ENCODE measurements around the gene MLLT1.
"Not testable (repeated sequence)": the region's sequence is repeated elsewhere in the genome, so short reads cannot be mapped to it uniquely, and the experiment has no call there.

MLLT1 gene, protein sequence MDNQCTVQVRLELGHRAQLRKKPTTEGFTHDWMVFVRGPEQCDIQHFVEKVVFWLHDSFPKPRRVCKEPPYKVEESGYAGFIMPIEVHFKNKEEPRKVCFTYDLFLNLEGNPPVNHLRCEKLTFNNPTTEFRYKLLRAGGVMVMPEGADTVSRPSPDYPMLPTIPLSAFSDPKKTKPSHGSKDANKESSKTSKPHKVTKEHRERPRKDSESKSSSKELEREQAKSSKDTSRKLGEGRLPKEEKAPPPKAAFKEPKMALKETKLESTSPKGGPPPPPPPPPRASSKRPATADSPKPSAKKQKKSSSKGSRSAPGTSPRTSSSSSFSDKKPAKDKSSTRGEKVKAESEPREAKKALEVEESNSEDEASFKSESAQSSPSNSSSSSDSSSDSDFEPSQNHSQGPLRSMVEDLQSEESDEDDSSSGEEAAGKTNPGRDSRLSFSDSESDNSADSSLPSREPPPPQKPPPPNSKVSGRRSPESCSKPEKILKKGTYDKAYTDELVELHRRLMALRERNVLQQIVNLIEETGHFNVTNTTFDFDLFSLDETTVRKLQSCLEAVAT

DNA sequence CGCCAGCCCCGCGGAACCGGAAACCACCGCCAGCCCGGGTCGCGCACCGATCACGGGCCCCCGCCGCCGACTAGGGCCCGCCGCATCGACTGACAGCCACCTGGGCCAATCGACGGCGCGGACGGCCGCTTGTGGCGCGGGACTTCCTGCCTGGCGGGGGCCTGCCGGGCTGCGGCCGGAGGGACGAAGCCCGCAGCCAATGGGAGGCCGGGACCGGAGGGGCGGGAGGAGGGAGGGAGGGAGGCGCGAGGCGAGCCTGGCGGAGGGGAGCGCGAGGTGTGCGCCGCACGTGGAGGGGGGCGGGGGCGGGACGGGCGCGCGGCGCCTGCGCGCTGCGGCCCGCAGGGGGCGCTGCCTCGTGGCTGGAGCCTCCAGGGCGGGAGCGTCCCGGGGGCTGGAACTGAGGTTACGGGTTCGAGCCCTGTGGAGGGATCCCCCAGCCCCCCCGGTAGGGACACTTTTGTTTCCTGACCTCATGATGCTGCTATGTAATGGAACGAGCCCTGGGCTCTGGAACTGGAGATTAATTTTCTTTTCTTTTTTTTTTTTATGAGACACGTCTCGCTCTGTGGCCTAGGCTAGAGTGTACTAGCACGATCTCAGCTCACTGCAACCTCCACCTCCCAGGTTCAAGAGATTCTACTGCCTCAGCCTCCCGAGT is at the start of gene MLLT1:
Gene MLLT1 (minus strand): TSS at position 45 of the 661 bp plus-strand sequence. CDS start 191 bp downstream, outside the sequence.
- DNase-seq (ENCODE audit: low spot score): peak; percentile 100

- DNase-seq (ENCODE audit: low spot score): no peak
These were observed 47.0 kb upstream of the MLLT1 start for GRCh38 chr19:6326815-6327214.

- DNase-seq (ENCODE audit: low spot score): no peak
These were observed 45.8 kb upstream of the MLLT1 start for GRCh38 chr19:6325614-6326013.

GRCh38 chr19:6324757-6325156 is 45.0 kb upstream of the MLLT1 start:
- no peak for DNase-seq (ENCODE audit: low spot score)

- DNase-seq (ENCODE audit: low spot score): no peak
These were observed 42.5 kb upstream of the MLLT1 start for GRCh38 chr19:6322284-6322683.

DNA sequence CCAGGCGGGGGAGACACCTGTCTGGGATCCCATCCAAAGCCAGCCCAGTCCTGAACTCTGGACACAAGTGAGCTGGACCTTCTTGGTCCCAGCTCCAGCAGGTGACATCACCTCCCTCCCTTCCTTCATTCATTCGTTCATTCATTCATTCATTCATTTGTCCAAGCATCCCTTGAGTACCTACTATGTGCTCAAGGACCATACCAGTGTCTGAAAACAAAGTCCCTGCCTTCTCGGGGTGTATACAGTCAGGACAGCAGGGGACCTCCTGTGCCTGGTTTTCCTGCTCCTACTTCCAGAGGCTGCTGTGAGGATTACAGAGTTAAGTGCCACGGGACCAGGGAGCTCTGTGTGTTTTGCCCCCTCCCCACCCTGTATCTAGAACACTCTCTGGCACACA is 39.6 kb upstream of the MLLT1 start:
- no peak for DNase-seq (ENCODE audit: low spot score)

DNA sequence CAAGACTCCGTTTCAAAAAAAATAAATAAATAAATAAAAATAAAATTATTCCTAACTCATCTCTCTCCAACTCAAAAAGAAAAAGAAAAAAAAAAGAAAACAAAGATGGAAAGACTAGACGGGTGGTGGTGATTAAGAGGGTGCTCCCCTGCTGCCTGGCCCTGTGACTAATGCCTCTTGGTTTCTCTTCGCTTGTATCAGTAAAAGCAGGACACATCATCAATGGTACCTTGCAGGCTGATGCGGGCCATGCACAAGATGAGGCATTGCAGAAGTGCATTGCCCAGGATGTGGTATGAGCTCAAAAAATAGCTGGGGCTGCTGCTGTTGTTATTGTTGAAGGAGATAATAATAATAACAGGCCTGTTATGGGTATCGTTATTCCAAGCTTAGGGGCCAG is 39.0 kb upstream of the MLLT1 start:
- no peak for DNase-seq (ENCODE audit: low spot score)

- not testable (repeated sequence) for DNase-seq (ENCODE audit: low spot score)
These were observed 35.9 kb upstream of the MLLT1 start for GRCh38 chr19:6315646-6316045.

DNA sequence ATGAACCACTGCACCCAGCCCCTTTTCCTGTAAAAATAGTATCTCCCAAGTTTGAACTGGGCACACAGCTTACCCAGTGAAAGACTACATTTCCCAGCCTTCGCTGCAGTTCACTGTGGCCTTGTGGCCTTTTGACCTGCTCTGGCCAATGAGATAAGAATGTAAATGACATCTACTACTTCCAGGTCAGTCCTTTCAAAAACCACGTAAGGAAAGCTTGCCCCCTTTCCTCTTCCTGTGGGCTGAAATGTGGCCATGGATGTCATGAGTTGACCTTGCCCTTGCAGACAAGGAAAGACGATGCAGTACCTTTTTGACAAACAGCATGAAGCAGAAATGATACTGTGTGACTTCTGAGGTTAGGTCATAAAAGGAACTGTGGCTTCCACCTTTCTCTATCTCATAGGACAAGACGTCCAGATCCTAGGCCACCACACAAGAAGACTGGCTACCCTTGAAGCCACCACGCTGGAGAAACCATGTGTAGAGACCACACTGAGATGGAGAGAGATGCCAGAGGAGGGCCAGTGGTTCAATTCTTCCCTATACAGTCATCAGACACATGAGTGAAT is 33.7 kb upstream of the MLLT1 start:
- no peak for DNase-seq (ENCODE audit: low spot score)

DNA sequence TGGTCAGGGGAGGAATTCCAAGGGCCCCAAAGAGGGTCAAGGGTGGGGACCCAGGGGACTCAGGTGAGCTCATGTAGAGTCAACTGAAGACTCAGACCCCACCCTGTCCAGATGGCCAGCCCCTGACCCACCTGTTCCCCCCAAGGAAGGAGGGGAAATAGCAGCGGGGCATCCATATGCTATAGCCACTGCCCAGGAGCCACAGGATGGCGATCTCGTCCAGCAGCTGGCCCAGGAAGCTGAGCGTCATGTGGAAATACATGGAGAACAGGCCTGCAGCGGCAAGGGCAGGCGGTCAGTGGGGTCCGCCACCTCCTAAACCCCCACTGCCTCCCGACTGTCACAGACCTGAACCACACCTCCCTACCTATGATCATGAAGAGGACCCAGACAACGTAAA is 32.2 kb upstream of the MLLT1 start:
- DNase-seq (ENCODE audit: low spot score): no peak

- DNase-seq (ENCODE audit: low spot score): no peak
These were observed 18.6 kb upstream of the MLLT1 start for GRCh38 chr19:6298413-6298812.

DNA sequence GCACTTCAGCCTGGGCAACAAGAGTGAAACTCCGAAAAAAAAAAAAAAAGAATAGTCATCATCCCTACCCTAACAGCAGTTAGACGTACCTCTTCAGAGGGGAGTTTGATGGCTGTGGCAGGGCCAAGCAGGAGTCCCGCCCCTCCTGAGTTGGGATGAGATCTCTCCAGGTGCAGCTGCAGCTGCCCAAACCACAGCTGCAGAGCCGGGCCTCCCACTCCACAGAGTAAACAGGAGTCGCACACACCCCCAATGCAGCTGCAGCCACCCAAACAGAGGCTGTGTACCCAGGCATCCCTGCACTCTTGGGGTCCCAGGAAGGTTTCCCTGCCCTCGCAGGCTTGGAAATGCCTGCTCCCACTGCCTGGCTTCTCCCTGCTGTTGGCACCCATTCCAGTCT is 17.4 kb upstream of the MLLT1 start:
- no peak for DNase-seq (ENCODE audit: low spot score)

DNA sequence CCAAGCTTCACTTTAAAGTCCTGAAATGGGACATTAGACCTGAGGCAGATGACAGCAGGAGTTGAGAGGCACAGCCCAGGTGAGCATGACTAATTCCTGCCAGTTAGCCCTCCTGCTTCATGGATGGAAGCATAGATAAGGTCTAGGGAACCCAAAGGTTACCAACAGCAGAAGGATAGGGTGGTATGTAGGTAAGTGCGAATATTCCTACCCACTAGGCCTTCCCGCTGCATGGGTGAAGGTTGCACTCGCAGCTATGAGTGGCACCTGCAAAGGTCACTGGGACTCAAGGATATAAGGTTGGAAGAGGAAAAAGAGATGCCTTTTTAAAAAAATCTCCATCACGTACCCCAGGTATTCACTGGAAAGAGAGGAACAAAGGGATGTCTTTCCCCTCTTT is 12.2 kb upstream of the MLLT1 start:
- DNase-seq (ENCODE audit: low spot score): no peak

DNA sequence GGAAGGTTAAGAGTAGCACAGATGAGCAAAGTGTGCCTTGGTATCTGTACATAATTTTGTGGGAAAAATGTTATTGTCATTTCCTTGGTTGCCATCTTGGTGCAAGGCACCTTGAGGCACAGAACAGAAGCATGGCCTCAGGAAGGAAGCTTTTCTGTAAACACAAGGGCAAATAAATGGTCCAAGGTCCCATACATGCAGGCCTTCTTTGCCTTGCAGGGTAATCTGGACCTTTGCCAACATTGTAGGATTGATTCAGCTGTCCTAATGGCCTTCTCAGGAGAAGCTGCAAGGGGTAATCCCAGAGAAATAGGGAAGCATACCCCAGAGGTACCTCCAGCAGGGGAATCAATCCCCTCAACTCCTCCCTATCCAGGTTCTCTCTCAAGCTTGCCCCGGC is 9.0 kb upstream of the MLLT1 start:
- DNase-seq (ENCODE audit: low spot score): no peak

DNA sequence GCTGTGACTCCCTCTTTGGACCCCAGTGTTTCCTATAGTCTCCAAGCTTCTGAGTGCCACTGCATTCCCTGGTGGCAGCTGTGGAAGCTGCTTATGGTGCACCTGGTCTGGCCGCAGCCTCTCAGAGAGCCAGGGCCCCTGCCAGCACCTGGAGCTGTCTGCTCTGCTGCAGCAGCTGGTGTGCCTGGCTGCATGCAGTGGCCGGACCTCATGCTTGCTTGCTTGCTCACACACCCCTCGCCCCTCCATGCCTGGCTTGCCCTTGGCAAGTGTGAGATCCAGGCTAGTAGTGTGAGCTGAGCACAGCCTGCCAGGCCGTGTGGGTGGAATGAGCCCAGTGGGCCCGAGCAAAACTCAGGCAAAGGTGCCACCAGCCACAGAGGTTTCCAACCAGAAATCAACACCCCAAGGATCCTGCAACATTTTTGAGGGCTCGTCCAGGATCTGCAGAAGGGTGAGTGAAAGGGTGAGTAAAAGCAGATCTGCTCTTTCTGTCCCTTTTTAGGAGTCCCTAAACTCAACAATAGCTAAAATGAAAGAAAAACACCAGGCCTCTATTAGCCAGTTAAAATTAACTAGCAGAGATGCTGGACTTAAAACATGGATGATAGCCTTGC is 7.6 kb upstream of the MLLT1 start:
- no peak for DNase-seq (ENCODE audit: low spot score)

DNA sequence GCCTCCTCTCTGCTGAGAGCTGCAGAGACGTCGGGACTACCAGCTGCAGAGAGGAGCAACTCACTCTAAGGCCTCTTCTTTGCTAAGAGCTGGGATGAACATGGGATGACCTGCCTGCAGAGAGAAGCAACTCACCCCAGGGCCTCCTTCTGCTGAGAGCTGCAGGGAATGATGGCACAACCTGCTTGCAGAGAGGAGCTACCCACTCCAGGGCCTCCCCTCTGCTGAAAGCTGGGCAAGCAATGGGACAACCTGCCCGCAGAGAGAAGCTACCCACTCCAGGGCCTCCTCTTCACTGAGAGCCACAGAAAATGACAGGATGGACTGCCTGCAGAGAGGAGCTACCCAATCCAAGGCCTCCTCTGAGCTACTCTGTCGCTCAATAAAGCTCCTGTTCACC is 6.9 kb upstream of the MLLT1 start:
- DNase-seq (ENCODE audit: low spot score): no peak

GRCh38 chr19:6282393-6282792 is 2.6 kb upstream of the MLLT1 start:
- not testable (repeated sequence) for DNase-seq (ENCODE audit: low spot score)

DNA sequence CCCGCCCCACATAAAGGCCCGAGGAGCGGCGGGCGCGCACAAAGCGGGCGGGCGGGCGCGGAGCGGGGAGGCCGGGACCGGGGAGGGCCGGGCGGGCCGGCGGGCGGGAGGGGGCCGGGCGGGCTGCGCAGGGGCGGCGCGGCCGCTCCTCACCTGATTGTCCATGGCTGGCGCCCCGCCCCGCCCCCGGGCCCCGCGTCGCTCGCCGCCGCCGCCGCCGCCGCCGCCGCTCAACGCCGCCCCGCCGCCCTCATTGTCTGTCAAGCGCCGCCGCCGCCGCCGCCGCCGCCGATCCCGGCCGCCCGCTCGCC is 200 bp downstream of the MLLT1 start:
- no peak for DNase-seq (ENCODE audit: low spot score)

DNA sequence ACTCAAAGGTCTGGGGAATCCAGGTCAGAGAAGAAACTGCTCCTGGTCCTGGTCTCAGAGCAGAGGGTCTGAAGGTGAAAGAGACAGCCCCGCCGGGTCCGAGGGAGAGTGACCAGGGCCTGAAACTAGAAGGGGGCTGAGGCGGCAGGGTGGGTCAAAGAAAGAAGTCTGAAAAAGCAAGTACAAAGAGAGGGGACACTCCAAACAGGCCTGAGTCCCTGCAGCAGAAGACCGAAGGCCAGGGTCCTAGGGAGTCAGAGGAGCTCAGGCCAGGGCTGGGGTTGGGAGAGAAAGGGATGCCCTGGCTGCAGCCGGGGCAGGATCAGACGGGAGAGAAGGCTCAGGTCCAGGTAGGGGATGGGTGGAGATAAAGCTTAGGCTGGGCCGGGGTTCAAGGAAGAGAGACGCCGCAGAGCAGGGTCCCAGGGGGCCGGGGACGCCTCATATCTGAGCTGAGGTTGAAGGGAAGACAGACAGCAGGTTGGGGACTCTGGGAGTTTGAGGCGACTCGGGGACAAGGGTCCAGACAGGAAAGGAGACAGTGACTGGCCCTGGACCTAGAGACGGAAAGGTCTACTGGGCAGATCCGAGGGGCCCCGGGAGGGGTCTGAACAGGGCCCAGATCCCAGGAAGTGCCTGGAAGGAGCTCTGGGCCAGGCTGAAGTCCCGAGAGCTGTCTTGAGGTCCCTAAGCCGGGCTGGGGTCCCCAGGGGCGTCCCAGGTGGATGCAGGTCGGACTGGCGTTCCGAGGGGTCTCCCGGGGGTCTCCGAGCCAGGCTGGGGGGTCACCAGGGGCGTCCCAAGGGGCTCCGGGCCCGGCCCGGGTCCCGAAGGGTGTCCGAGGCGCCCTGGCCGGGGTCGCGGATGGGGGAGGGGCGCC is 795 bp downstream of the MLLT1 start:
- peak; percentile 29 for DNase-seq (ENCODE audit: low spot score)

DNA sequence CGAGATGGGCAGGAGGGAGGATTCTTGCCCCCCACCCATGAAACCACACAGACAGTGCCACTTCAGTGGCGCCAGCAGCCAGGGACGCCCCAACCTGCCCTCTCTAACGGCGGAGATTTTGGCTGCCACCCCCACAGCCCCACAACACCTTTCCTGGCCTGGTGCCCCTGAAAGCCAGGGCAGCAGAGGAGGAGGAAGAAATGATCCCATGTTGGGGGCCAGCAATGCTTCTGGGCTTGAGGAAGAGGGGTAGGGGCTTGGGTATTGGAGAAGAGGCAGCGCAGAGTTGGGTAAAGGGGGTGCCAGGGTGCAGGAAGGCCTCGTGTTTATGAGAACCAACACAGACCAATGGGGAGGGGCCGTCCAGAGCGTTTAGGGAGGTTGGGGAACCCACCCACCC is 1.7 kb downstream of the MLLT1 start:
- DNase-seq (ENCODE audit: low spot score): no peak

- DNase-seq (ENCODE audit: low spot score): peak; percentile 84
These were observed 3.3 kb downstream of the MLLT1 start for GRCh38 chr19:6276447-6276846.

All from hepatic stellate cell (primary cell).